Upper lobe of right lung (tissue), 1 donor: ENCODE measurements around the gene ITM2B. TPM values are rescaled to one million over a fixed set of nuclear protein-coding genes. Genes with fewer than 3 reads are reported as not detected.

ENCODE experiments used
- ATAC-seq: fragments of 200-7000 bp; cut with Tn5 transposase; one replicate; pipeline ENCODE4 v1.9.1; 2020; ENCODE audit warnings: mild to moderate bottlenecking, moderate library complexity
- DNase-seq: peaks from one replicate; pipeline ENCODE4 v3.0.0-alpha.2; 2020
- H3K27ac ChIP-seq: fragments of 200-600 bp; one replicate; pipeline ENCODE4 v1.8.0; 2022
- H3K27me3 ChIP-seq: fragments of 200-600 bp; one replicate; pipeline ENCODE4 v1.8.0; 2022; ENCODE audit warnings: mild to moderate bottlenecking
- H3K36me3 ChIP-seq: fragments of 200-600 bp; one replicate; pipeline ENCODE4 v1.8.0; 2022
- H3K4me1 ChIP-seq: fragments of 200-600 bp; one replicate; pipeline ENCODE4 v1.8.0; 2022
- H3K4me3 ChIP-seq: fragments of 200-600 bp; one replicate; pipeline ENCODE4 v1.8.0; 2022; ENCODE audit warnings: mild to moderate bottlenecking
- H3K9me3 ChIP-seq: fragments of 200-600 bp; one replicate; pipeline ENCODE4 v1.8.0; 2022
- CTCF ChIP-seq: fragments of 200-600 bp; IDR thresholded peaks from one replicate; pipeline ENCODE4 v1.8.0; 2022; ENCODE audit warnings: antibody characterized with exemption
- intact Hi-C: fragments of 100-400 bp; cut with DNase I; formaldehyde crosslinking; loops from one replicate; pipeline ENCODE4 v1.11.0; 2022
- total RNA-seq: library from RNA; stranded (reverse); fragmentation: NEBNext Ultra II Directional; extraction: Animal tissue kit (Norgen Biotek cat#: 25700); gene quantifications from one replicate; pipeline ENCODE4 v1.2.1, GENCODE V29; 2021
- donor health status: DM: no; HTN: yes; CAD: no; lungs with severe emphysema.

Gene ITM2B
- total RNA-seq, 1 donor from 2014 or later: 802 TPM

- no peak for TF ChIP-seq CTCF
- Histone ChIP-seq H3K4me3 (peak overlapping the region; percentile 99), H3K36me3 (no peaks in the 10 kb centered on the region), H3K9me3 (no peaks in the 10 kb centered on the region), H3K27ac (peak overlapping the region; percentile 100), H3K4me1 (peaks cover 17% of the 10 kb centered on the region), H3K27me3 (no peaks in the 10 kb centered on the region)
- DNase-seq (no peak), ATAC-seq (no peak)
- intact Hi-C loops: no loop called here
Observed at GRCh38 chr13:48231933-48232332, 1.1 kb upstream of the ITM2B start.

- DNase-seq: no peak
Observed at GRCh38 chr13:48232420-48233045, 473 bp upstream of the ITM2B start.

GRCh38 chr13:48233889-48234488 is 983 bp downstream of the ITM2B start:
- no peak for ATAC-seq

More at GRCh38 chr13:48232420-48233045, 473 bp upstream of the ITM2B start:
- H3K27me3 ChIP-seq: no peaks in the 10 kb centered on the region
- H3K27ac ChIP-seq: peak overlapping the region; percentile 100
- no peaks in the 10 kb centered on the region for H3K9me3 ChIP-seq
- peak overlapping the region; percentile 99 for H3K4me3 ChIP-seq
- peak; percentile 16 for ATAC-seq
- H3K4me1 ChIP-seq: peaks cover 23% of the 10 kb centered on the region
- intact Hi-C loops: no loop called here
- no peak for TF ChIP-seq CTCF
- no peaks in the 10 kb centered on the region for H3K36me3 ChIP-seq

GRCh38 chr13:48234566-48235340 is 1.7 kb downstream of the ITM2B start:
- intact Hi-C loops: no loop called here
- no peaks in the 10 kb centered on the region for H3K27me3 ChIP-seq
- H3K4me3 ChIP-seq: peak overlapping the region; percentile 99
- H3K27ac ChIP-seq: peak overlapping the region; percentile 100
- ATAC-seq: no peak
- H3K36me3 ChIP-seq: peaks cover 12% of the 10 kb centered on the region
- no peak for DNase-seq
- peaks cover 38% of the 10 kb centered on the region for H3K4me1 ChIP-seq
- H3K9me3 ChIP-seq: no peaks in the 10 kb centered on the region
- no peak for TF ChIP-seq CTCF

More at GRCh38 chr13:48233889-48234488, 983 bp downstream of the ITM2B start:
- peaks cover 31% of the 10 kb centered on the region for H3K4me1 ChIP-seq
- no peaks in the 10 kb centered on the region for H3K27me3 ChIP-seq
- no peaks in the 10 kb centered on the region for H3K9me3 ChIP-seq
- H3K36me3 ChIP-seq: peaks cover 5% of the 10 kb centered on the region
- no peak for DNase-seq
- peak overlapping the region; percentile 100 for H3K27ac ChIP-seq
- peak overlapping the region; percentile 99 for H3K4me3 ChIP-seq
- intact Hi-C loops: no loop called here
- TF ChIP-seq CTCF: no peak

GRCh38 chr13:48235341-48236135 is 2.5 kb downstream of the ITM2B start:
- no peak for TF ChIP-seq CTCF
- Histone ChIP-seq H3K9me3 (no peaks in the 10 kb centered on the region), H3K4me3 (peak overlapping the region; percentile 99), H3K36me3 (peaks cover 17% of the 10 kb centered on the region), H3K27ac (peak overlapping the region; percentile 100), H3K4me1 (peaks cover 38% of the 10 kb centered on the region), H3K27me3 (no peaks in the 10 kb centered on the region)
- ATAC-seq (peak; percentile 16), DNase-seq (no peak)
- intact Hi-C loops: no loop called here
